Measurements from ENCODE around the gene PAX2. TPM values are rescaled to one million over a fixed set of nuclear protein-coding genes. Genes with fewer than 3 reads are reported as not detected.

Gene PAX2
- total and polyA plus RNA-seq, 2 of the 8 experiments (the other 6 are each of a cell fraction or from before 2014, with no cell fraction given), result 0.02 TPM; not detected in 1

DNA sequence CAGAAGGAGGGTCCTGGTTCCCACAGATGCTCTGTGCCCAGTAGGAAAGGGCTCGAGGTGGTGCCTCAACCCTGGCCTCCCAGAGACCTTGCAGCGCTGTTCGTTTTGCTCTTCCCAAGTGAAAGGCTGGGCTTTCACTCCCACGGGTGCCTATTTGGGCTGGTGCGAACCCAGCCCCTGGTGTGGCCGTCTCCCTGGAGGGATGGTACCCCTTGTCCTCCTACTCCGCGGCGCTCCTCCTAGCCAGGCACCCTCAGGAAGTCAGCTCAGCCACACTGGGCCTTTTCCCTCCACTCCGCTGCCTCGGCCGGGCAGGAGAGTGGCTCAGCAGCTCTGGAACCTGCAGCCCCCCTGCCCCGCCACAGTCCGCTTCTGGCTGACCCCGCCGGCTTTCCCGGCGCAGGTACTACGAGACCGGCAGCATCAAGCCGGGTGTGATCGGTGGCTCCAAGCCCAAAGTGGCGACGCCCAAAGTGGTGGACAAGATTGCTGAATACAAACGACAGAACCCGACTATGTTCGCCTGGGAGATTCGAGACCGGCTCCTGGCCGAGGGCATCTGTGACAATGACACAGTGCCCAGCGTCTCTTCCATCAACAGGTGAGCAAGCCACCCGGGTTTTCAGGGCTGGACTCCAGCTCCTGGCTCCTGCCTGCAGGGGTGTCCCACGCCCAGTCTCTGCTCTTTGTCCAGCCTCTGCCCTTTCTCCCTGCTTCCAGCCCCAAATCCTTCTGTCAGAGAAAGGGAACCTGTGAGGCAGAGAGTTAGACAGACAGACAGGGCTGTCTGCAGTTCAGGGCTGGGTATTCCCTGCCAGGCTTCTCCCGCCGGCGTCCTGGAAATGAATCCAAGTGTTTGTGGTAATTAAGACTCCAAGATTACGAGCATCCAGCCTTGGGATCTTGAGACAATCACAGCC is 5.2 kb downstream of the PAX2 start:
- H3K4ac ChIP-seq (replicated peaks; ENCODE audit: insufficient read length, low read depth, low read length), result no peak overlapping the region
- no peak for FAIRE-seq
- H3K56ac ChIP-seq (replicated peaks; ENCODE audit: insufficient read length, low read depth, low read length), result no peak overlapping the region
- no peak overlapping the region for H2BK20ac ChIP-seq (ENCODE audit: low read length)
- H4K8ac ChIP-seq (ENCODE audit: extremely low read depth, insufficient read depth, low read length), result no peak overlapping the region; the same call in 1 of the 2 replicates
- no peak overlapping the region for H2BK15ac ChIP-seq (ENCODE audit: low read length)
- H4K5ac ChIP-seq (ENCODE audit: insufficient read length, low read depth, low read length), result no peak overlapping the region
- POLR2A ChIA-PET (ENCODE audit: partially characterized antibody), result interaction anchor here (3.3 kb wide), 1 partner anchor 74 kb away, joined by 12 read pairs; no protein-coding TSS in a partner anchor
- peaks cover 0 to 7% (median 0%) of the 10 kb centered on the region in 4 experiments; a peak in 1 of 8 replicates for H3K36me3 ChIP-seq (ENCODE audit: control insufficient read depth in 2 of 4, insufficient read depth in 4 of 4, low read length in 3 of 4)
- H4K91ac ChIP-seq (replicated peaks; ENCODE audit: insufficient read length, low read length), result no peak overlapping the region
- TF ChIP-seq RNF2 (IDR thresholded peaks at IDR 0.05; ENCODE audit: borderline replicate concordance, low read depth, low read length, missing control alignments, poor library complexity, severe bottlenecking) (peak; percentile 50), BACH1 (IDR thresholded peaks at IDR 0.05; ENCODE audit: low read length) (no peak), SUZ12 (IDR thresholded peaks at IDR 0.05; ENCODE audit: low read length) (peak; percentile 90), EZH2 (IDR thresholded peaks at IDR 0.05; ENCODE audit: low read depth, low read length, severe bottlenecking) (peak; percentile 91)
- H3K4me3 ChIP-seq (ENCODE audit: extremely low read depth in 1 of 4, insufficient read depth in 2 of 4, low read depth in 3 of 4, low read length in 4 of 4), result no peak overlapping the region
- no peaks in the 10 kb centered on the region for H3K79me1 ChIP-seq (ENCODE audit: low read depth, low read length)
- no peak overlapping the region; the same call in 1 of the 2 replicates for H3K18ac ChIP-seq (ENCODE audit: extremely low read depth, low read length)
- no peaks in the 10 kb centered on the region for H3K9me3 ChIP-seq (ENCODE audit: insufficient read depth in 2 of 2, low read depth in 1 of 2, low read length in 1 of 2)
- H2BK5ac ChIP-seq (ENCODE audit: low read depth, low read length), result no peak overlapping the region; the same call in 1 of the 2 replicates
- H3K23me2 ChIP-seq (ENCODE audit: low read depth, low read length), result no peaks in the 10 kb centered on the region
- no peak overlapping the region for H3K14ac ChIP-seq (ENCODE audit: insufficient read length)
- DNase-seq (ENCODE audit: low read depth in 1 of 2, low spot score in 2 of 2), result peak in 1 of 2 experiments; percentile 57
- H3K23ac ChIP-seq (ENCODE audit: insufficient read length), result no peak overlapping the region
- H2AFZ ChIP-seq (ENCODE audit: low read length), result no peak overlapping the region
- no peak overlapping the region for H2AK5ac ChIP-seq (ENCODE audit: low read depth, low read length)
- peaks cover 78 to 99% (median 93%) of the 10 kb centered on the region in 4 experiments for H3K27me3 ChIP-seq (replicated peaks in 1 of 4; ENCODE audit: control insufficient read depth in 3 of 4, extremely low read depth in 1 of 4, insufficient read depth in 3 of 4, low read length in 3 of 4)
- H3K79me2 ChIP-seq (ENCODE audit: control insufficient read depth in 1 of 2, insufficient read depth in 2 of 2, low read length in 2 of 2), result no peaks in the 10 kb centered on the region
- no peak overlapping the region for H3K4me2 ChIP-seq (ENCODE audit: insufficient read depth in 1 of 2, low read depth in 2 of 2, low read length in 2 of 2)
- peaks cover 14 to 36% of the 10 kb centered on the region in 2 experiments for H4K20me1 ChIP-seq (replicated peaks in 1 of 2; ENCODE audit: control insufficient read depth in 1 of 2, insufficient read depth in 2 of 2, low read length in 2 of 2)
- H2BK120ac ChIP-seq (replicated peaks; ENCODE audit: low read depth, low read length), result no peak overlapping the region
- H3K4me1 ChIP-seq (replicated peaks in 1 of 4; ENCODE audit: control insufficient read depth in 3 of 4, insufficient read depth in 4 of 4, low read length in 3 of 4), result peaks cover 0 to 12% (median 4%) of the 10 kb centered on the region in 4 experiments; a peak in 5 of 7 replicates
- H3K9ac ChIP-seq (replicated peaks in 1 of 4; ENCODE audit: extremely low read depth in 1 of 4, low read depth in 3 of 4, low read length in 3 of 4), result no peak overlapping the region
- H2BK12ac ChIP-seq (ENCODE audit: low read depth, low read length), result peak overlapping the region; percentile 39; the same call in 1 of the 2 replicates
- H3K27ac ChIP-seq (ENCODE audit: low read depth, low read length), result no peak overlapping the region
- 22% methylated on average over 34 of the region's 37 CpGs; no CpG with 5 or more reads in 1 of the 2 experiments for WGBS, 2 experiments (ENCODE audit: extremely low coverage in 1 of 2, insufficient coverage in 1 of 2, insufficient read length in 1 of 2, insufficient replicate concordance in 2 of 2, low coverage in 1 of 2, low lambda C conversion rate in 2 of 2, missing lambda C conversion rate in 1 of 2)
- CTCF ChIA-PET (ENCODE audit: partially characterized antibody), result interaction anchor here (0.7 to 5.0 kb wide), 22 partner anchors 8 to 392 kb away, joined by 3 to 30 read pairs (median 4); no protein-coding TSS in a partner anchor

Data from H1 (cell line).